Mesodermal cell (in vitro differentiated cells): Measurements from ENCODE around the gene FOXP1.

ENCODE experiments used
- H3K27ac ChIP-seq: 2 replicates; pipeline ENCODE4 v1.7.0; 2013; ENCODE audit warnings: mild to moderate bottlenecking, low read depth, low read length, moderate library complexity; ENCODE audit not compliant: severe bottlenecking
- H3K36me3 ChIP-seq: 2 replicates; pipeline ENCODE4 v1.7.1; 2013; ENCODE audit warnings: mild to moderate bottlenecking, low read length, moderate library complexity; ENCODE audit not compliant: control insufficient read depth, insufficient read depth
- H3K4me1 ChIP-seq: one replicate; pipeline ENCODE4 v1.7.1; 2013; ENCODE audit warnings: mild to moderate bottlenecking, low read length; ENCODE audit not compliant: insufficient read depth, control insufficient read depth, poor library complexity, severe bottlenecking
- H3K4me3 ChIP-seq: 2 replicates; pipeline ENCODE4 v1.7.0; 2013; ENCODE audit warnings: low read length, control low read depth, mild to moderate bottlenecking; ENCODE audit not compliant: insufficient read depth, poor library complexity, severe bottlenecking; ENCODE audit errors: extremely low read depth
- H3K9me3 ChIP-seq: 2 replicates; pipeline ENCODE4 v1.7.1; 2013; ENCODE audit warnings: mild to moderate bottlenecking, low read length, moderate library complexity; ENCODE audit not compliant: control insufficient read depth
- WGBS, 2 experiments: methylation state at CpG; one replicate each; pipeline ENCODE4 v1.1.5; 2013; ENCODE audit warnings: missing lambda C conversion rate in 2 of 2; ENCODE audit not compliant: insufficient coverage in 2 of 2; 5-methylcytosine and 5-hydroxymethylcytosine counted together

FOXP1 gene

GRCh38 chr3:71103430-71103921 lies 480.1 kb downstream of the FOXP1 start:
- Histone ChIP-seq H3K27ac (peak overlapping the region; percentile 1), H3K4me3 (no peak overlapping the region), H3K36me3 (no peaks in the 10 kb centered on the region), H3K9me3 (no peaks in the 10 kb centered on the region), H3K4me1 (peaks cover 21% of the 10 kb centered on the region)
- WGBS, 2 experiments: 78 to 100% methylated on average over 2 to 6 of the region's 9 CpGs

GRCh38 chr3:71102111-71102983 lies 481.2 kb downstream of the FOXP1 start:
- H3K9me3 ChIP-seq: no peaks in the 10 kb centered on the region
- 90 to 95% methylated on average over 3 to 6 of the region's 11 CpGs for whole genome bisulfite sequencing, 2 experiments
- no peak overlapping the region for H3K4me3 ChIP-seq
- no peaks in the 10 kb centered on the region for H3K36me3 ChIP-seq
- peaks cover 21% of the 10 kb centered on the region for H3K4me1 ChIP-seq
- H3K27ac ChIP-seq: peak overlapping the region; percentile 42

- peak overlapping the region; percentile 42 for H3K27ac ChIP-seq
- peaks cover 21% of the 10 kb centered on the region for H3K4me1 ChIP-seq
- H3K4me3 ChIP-seq: no peak overlapping the region
- WGBS, 2 experiments: 100% methylated on average over 2 of the region's 5 CpGs; no CpG with 5 or more reads in 1 of the 2 experiments
- no peaks in the 10 kb centered on the region for H3K36me3 ChIP-seq
- H3K9me3 ChIP-seq: no peaks in the 10 kb centered on the region
Observed at GRCh38 chr3:71101626-71102025, 481.9 kb downstream of the FOXP1 start.

- Histone ChIP-seq H3K4me1 (peaks cover 21% of the 10 kb centered on the region), H3K9me3 (no peaks in the 10 kb centered on the region), H3K27ac (no peak overlapping the region), H3K4me3 (no peak overlapping the region), H3K36me3 (no peaks in the 10 kb centered on the region)
- WGBS, 2 experiments: 89 to 98% methylated on average over 3 of the region's 3 CpGs
Observed at GRCh38 chr3:71101014-71101413, 482.5 kb downstream of the FOXP1 start.

GRCh38 chr3:71099997-71100719 lies 483.4 kb downstream of the FOXP1 start:
- 92% methylated on average over 2 of the region's 6 CpGs for WGBS, 2 experiments

GRCh38 chr3:71097557-71097956 lies 486.0 kb downstream of the FOXP1 start:
- Histone ChIP-seq H3K4me1 (peaks cover 14% of the 10 kb centered on the region), H3K27ac (no peak overlapping the region), H3K4me3 (no peak overlapping the region), H3K9me3 (no peaks in the 10 kb centered on the region), H3K36me3 (no peaks in the 10 kb centered on the region)
- WGBS, 2 experiments: 87 to 100% methylated on average over 3 to 4 of the region's 5 CpGs

More at GRCh38 chr3:71099997-71100719, 483.4 kb downstream of the FOXP1 start:
- no peak overlapping the region for H3K27ac ChIP-seq
- no peak overlapping the region for H3K4me3 ChIP-seq
- peaks cover 21% of the 10 kb centered on the region for H3K4me1 ChIP-seq
- no peaks in the 10 kb centered on the region for H3K36me3 ChIP-seq
- H3K9me3 ChIP-seq: no peaks in the 10 kb centered on the region

GRCh38 chr3:71095511-71096291 lies 487.8 kb downstream of the FOXP1 start:
- no peaks in the 10 kb centered on the region for H3K9me3 ChIP-seq

GRCh38 chr3:71094658-71095209 lies 488.8 kb downstream of the FOXP1 start:
- Histone ChIP-seq H3K4me1 (no peaks in the 10 kb centered on the region), H3K9me3 (no peaks in the 10 kb centered on the region), H3K4me3 (no peak overlapping the region), H3K27ac (no peak overlapping the region), H3K36me3 (no peaks in the 10 kb centered on the region)
- 90 to 96% methylated on average over 4 of the region's 5 CpGs for WGBS, 2 experiments

More at GRCh38 chr3:71095511-71096291, 487.8 kb downstream of the FOXP1 start:
- Histone ChIP-seq H3K4me1 (peaks cover 3% of the 10 kb centered on the region), H3K4me3 (no peak overlapping the region), H3K36me3 (no peaks in the 10 kb centered on the region), H3K27ac (no peak overlapping the region)
- WGBS, 2 experiments: no CpG with 5 or more reads among the region's 1 CpG

GRCh38 chr3:71092665-71093064 lies 490.9 kb downstream of the FOXP1 start:
- 77 to 79% methylated on average over 2 of the region's 4 CpGs for WGBS, 2 experiments
- Histone ChIP-seq H3K27ac (no peak overlapping the region), H3K9me3 (no peaks in the 10 kb centered on the region), H3K36me3 (no peaks in the 10 kb centered on the region), H3K4me1 (peaks cover 3% of the 10 kb centered on the region), H3K4me3 (no peak overlapping the region)

GRCh38 chr3:71090207-71090606 lies 493.3 kb downstream of the FOXP1 start:
- no peak overlapping the region for H3K27ac ChIP-seq
- WGBS, 2 experiments: 90 to 100% methylated on average over 1 to 2 of the region's 3 CpGs
- H3K4me1 ChIP-seq: peaks cover 13% of the 10 kb centered on the region

More at GRCh38 chr3:71090207-71090606, 493.3 kb downstream of the FOXP1 start:
- Histone ChIP-seq H3K9me3 (no peaks in the 10 kb centered on the region), H3K4me3 (no peak overlapping the region), H3K36me3 (no peaks in the 10 kb centered on the region)
